Fibroblast of upper back skin (primary cell): ENCODE measurements around the gene RNASE12.
"Not testable (repeated sequence)": the region's sequence is repeated elsewhere in the genome, so short reads cannot be mapped to it uniquely, and the experiment has no call there.

Experiments used
- DNase-seq: peaks from one replicate; pipeline ENCODE4 v3.0.0-alpha.2; 2013

The RNASE12 gene

GRCh38 chr14:20591235-20591634 is at the start of gene RNASE12:
Gene RNASE12 (minus strand): TSS chr14:20591376. CDS start chr14:20590723, 653 bp downstream.
- no peak for DNase-seq

- peak; percentile 87 for DNase-seq
These were observed 41.9 kb upstream of the RNASE12 start for GRCh38 chr14:20632831-20633691.

- no peak for DNase-seq
These were observed 41.3 kb upstream of the RNASE12 start for GRCh38 chr14:20632448-20632830.

GRCh38 chr14:20631880-20632389 is 40.8 kb upstream of the RNASE12 start:
- peak; percentile 71 for DNase-seq

- DNase-seq, result peak; percentile 72
These were observed 40.1 kb upstream of the RNASE12 start for GRCh38 chr14:20631023-20631879.

GRCh38 chr14:20630340-20631022 is 39.3 kb upstream of the RNASE12 start:
- DNase-seq, result peak; percentile 52

- no peak for DNase-seq
These were observed 37.1 kb upstream of the RNASE12 start for GRCh38 chr14:20628063-20628854.

- no peak for DNase-seq
These were observed 36.3 kb upstream of the RNASE12 start for GRCh38 chr14:20627346-20628027.

- DNase-seq, result no peak
These were observed 35.1 kb upstream of the RNASE12 start for GRCh38 chr14:20626274-20626673.

GRCh38 chr14:20624495-20625070 is 33.4 kb upstream of the RNASE12 start:
- peak; percentile 52 for DNase-seq

- DNase-seq, result no peak
These were observed 32.6 kb upstream of the RNASE12 start for GRCh38 chr14:20623798-20624197.

- no peak for DNase-seq
These were observed 31.7 kb upstream of the RNASE12 start for GRCh38 chr14:20622816-20623291.

GRCh38 chr14:20620798-20621478 is 29.8 kb upstream of the RNASE12 start:
- no peak for DNase-seq

GRCh38 chr14:20619688-20620087 is 28.5 kb upstream of the RNASE12 start:
- not testable (repeated sequence) for DNase-seq

GRCh38 chr14:20618271-20618749 is 27.1 kb upstream of the RNASE12 start:
- DNase-seq, result no peak

GRCh38 chr14:20617138-20618003 is 26.2 kb upstream of the RNASE12 start:
- no peak for DNase-seq

- no peak for DNase-seq
These were observed 24.8 kb upstream of the RNASE12 start for GRCh38 chr14:20615996-20616395.

- no peak for DNase-seq
These were observed 23.1 kb upstream of the RNASE12 start for GRCh38 chr14:20614038-20614840.
